Measurements from ENCODE around the gene EP400. TPM values are rescaled to one million over a fixed set of nuclear protein-coding genes. Genes with fewer than 3 reads are reported as not detected.
"Not testable (repeated sequence)": the region's sequence is repeated elsewhere in the genome, so short reads cannot be mapped to it uniquely, and the experiment has no call there.

EP400 gene
- total RNA-seq, 1 experiment from 2014 or later: 4.2 TPM

DNA sequence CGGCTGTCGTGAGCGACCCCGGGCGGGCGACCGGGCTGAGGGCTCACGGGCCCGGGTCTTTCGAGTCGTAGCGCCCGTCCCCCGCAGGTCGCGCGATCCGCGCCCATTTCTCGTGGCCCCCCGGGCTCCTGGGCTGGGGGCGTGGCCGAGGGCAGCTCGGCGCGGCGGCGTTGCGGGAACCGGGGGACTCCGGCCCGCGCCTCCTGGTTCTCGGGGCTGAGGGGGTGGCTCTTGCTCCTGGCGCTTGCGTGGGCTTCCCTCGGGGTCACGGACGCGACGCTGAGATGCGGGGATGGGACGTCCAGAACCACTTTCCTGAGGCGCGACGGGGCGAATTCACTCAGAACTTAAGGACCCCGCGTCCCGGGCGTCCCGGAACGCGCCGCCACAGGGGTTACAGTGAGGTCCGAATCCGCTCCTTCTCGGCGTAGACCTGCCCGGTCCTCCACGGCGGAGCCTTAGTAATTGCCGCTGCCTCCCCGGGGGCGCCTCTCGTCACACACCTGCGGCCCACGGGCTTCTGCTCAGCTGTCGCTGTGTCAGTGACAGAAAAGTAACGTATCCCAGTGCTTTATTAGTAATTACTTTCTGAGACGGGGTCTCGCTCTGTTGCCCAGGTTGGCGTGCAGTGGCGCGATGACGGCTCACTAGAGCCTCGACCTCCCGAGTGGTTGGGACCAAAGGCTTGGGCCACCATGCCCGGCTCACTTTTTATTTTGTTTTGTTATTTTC, 606 bp downstream of the EP400 start:
- DNase-seq (ENCODE audit: low read depth): no peak

DNA sequence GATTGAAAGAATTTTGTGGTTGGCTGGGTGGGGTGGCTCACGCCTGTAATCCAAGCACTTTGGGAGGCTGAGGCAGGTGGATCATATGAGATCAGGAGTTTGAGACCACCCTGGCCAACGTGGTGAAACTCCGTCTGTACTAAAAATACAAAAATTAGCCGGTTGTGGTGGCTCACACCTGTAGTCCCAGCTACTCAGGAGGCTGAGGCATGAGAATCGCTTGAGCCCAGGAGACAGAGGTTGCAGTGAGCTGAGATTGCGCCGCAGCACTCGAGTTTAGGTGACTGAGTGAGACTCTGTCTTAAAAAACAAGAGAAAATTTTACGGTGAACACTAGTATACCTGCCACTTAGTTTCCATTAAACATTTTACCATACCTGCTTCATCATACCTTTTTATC, 4.1 kb downstream of the EP400 start:
- DNase-seq (ENCODE audit: low read depth): not testable (repeated sequence)

DNA sequence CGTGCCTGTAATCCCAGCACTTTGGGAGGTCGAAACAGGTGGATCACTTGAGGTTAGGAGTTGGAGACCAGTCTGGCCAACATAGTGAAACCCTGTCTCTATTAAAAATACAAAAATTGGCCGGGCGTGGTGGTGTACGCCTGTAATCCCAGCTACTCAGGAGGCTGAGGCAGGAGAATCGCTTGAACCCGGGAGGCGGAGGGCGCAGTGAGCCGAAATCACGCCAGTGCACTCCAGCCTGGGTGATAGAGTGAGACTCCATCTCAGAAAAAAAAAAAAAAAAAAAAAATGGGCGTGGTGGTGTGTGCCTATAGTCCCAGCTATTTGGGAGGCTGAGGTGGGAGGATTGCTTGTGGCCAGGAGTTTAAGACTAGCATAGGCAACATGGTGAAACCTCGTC, 4.7 kb downstream of the EP400 start:
- not testable (repeated sequence) for DNase-seq (ENCODE audit: low read depth)

DNA sequence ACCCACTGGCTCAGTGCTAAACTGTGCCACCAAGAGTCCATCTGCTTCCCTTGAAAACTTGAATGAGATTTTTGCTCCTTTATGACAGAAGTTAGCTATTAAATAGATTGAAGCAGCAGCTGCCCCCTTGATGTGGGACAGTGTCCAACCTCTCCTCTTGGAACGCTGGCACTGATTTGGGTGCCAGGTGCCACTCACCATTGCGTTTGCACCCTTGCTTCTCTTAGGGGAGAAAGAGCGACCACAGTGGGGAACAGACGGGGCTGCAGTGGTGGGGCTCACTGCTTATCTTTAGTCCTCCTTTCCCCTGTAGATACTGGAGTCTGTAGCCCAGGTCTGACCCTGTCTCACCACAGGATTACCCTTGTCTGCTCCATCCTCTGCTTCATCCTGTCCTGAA, 9.4 kb downstream of the EP400 start:
- DNase-seq (ENCODE audit: low read depth): no peak

DNA sequence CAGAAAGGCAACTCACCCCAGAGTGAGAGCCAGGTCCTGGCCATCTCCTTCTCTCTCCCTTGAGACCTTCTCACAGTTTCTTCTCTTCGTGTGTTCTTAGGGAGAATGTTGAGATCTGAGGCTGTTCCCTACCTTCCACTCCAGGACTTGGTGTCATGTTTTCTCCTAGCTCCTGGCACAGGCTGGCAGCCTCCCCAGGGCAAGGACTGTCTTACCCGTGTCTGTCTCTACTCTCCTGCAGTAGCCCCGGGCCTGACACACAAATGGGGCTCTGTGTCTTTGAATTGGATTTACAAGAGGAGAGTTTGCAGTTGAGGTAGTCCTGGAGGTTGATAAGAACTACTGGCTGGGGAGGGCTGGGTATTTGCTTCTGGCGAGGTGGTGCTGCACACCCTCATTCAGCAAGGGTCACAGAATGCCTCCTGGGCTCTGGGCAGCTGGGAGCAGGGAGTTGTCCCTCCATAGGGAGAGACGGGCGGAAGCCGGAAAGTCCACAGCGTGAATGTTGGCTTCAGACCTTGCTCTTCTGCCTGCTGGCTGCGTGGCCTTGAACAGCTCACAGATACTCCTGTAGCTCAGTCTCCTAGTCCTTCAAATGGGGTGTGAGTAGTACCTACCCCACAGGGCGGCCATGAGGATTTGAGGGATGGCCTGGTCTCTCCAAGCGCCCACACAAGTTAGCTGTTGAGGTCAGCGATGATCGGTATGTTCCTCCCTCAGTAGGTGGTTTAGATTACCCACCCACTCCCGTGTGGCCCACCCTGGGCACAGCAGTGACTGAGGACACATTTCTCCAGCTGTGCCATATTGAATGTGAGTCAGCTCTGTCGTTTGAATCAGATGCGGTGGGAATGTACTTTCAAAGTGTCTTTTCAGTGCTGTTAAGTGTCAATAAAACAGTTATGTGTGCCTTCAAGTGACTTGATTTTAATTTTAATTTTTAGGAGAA, 10.2 kb downstream of the EP400 start:
- DNase-seq (ENCODE audit: low read depth): no peak

DNA sequence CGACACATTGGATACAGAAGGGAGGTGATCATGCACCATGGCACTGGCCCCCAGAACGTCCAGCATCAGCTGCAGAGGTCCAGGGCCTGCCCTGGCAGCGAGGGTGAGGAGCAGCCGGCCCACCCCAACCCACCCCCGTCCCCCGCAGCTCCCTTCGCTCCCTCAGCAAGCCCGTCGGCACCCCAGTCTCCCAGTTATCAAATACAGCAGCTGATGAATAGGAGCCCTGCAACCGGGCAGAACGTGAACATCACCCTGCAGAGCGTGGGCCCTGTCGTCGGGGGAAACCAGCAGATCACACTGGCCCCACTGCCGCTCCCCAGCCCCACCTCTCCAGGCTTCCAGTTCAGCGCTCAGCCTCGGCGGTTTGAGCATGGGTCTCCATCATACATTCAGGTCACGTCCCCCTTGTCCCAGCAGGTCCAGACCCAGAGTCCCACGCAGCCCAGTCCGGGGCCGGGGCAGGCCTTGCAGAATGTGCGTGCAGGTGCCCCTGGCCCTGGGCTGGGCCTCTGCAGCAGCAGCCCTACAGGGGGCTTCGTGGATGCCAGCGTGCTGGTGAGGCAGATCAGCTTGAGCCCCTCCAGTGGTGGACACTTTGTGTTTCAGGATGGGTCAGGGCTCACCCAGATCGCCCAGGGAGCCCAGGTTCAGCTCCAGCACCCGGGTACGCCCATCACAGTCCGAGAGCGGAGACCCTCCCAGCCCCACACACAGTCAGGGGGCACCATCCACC, 11.0 kb downstream of the EP400 start:
- not testable (repeated sequence) for DNase-seq (ENCODE audit: low read depth)

DNA sequence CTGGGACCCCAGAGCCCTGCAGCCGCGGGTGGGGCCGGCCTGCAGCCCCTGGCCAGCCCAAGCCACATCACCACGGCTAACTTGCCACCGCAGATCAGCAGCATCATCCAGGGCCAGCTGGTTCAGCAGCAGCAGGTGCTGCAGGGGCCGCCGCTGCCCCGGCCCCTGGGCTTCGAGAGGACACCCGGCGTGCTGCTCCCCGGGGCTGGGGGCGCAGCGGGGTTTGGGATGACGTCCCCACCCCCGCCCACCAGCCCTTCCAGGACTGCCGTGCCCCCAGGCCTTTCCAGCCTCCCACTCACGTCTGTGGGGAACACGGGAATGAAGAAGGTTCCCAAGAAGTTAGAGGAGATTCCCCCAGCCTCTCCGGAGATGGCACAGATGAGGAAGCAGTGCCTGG, 11.6 kb downstream of the EP400 start:
- DNase-seq (ENCODE audit: low read depth): not testable (repeated sequence)

DNA sequence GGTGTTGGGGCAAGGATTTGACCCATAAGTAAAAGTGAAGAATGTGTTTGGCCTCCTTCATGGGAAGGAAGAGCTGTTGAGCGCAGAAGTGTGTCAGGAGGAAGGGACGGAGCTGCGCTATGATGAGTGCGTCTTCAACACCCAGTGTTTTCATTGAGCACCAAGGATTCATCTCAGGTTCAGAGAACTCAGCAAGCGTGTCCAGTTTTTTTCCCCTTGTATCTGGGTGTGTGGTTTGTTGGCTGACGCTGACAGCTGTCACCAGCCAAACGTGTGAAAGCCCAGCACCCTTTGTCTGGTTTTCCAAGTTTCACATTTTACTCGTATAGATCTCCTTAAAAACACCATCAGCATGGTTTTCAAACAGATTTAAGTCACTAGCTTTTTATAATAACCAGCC, 12.3 kb downstream of the EP400 start:
- DNase-seq (ENCODE audit: low read depth): no peak

DNA sequence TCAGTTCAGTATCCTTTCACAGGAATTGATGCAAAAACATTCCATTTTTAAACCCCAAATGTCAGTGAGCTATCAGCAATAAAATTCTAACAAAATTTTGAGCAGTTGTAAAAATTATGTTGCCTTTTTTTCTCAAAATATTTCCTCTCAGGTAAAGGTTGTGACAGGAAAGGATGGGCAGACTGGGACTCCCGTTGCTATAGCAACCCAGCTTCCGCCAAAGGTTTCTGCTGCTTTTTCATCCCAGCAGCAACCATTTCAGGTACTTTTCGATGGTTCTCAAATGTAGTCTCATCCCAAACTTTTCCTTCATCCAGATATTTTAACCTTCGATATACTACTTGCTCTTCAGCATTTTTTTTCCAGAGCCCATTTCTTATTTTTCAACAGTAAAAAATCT, 13.6 kb downstream of the EP400 start:
- no peak for DNase-seq (ENCODE audit: low read depth)

DNA sequence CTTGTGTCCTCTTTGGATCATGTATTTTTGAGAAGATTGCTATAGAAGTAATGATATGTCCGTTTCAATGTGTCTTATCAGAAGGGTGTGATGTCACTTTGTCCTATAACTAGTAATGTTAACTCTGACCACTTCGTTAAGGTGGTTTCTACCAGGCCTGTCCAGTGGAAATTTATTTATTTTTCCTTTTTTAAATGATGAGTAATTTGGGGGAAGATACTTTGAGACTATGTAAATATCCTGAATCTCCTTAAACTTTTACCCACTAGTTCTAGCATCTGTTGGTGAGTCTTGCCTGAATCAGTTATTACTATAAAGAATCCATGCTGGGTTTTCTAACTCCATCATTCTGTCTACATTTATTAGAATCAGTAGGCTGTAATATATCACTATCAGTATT, 15.3 kb downstream of the EP400 start:
- DNase-seq (ENCODE audit: low read depth): no peak

DNA sequence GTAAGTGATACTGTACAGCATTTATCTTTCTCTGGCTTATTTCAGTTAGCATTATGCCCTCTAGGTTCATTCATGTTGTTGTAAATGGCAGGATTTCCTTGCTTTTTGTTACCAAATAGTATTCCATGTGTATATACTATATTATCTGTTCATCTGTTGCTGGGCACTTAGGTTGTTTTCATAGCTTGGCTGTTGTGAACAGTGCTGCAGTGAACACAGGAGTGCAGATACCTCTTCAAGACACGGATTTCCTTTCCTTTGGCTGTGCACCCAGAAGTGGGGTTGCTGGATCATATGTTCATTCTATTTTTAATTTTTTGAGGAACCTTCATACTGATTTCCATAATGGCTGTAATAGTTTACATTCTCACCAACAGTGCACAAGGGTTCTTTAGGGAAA, 21.5 kb downstream of the EP400 start:
- no peak for DNase-seq (ENCODE audit: low read depth)

DNA sequence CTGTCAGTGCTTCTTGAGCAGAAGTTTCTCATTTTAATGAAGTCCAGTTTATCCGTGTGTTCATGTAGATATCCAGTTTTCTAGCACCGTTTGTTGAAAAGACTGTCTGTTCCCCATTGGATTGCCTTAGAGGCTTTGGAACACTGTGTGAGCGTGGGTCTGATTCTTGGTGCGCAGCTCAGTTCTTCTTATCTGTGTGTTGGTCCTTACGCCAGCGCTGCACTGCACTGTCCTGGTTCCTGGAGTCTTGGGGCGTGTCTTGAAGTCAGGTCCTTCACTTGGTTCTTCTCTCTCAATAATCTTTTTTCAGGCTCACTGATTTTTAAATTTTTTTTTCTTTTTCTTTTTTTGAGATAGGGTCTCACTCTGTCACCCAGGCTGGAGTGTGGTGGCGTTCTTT, 25.5 kb downstream of the EP400 start:
- no peak for DNase-seq (ENCODE audit: low read depth)

DNA sequence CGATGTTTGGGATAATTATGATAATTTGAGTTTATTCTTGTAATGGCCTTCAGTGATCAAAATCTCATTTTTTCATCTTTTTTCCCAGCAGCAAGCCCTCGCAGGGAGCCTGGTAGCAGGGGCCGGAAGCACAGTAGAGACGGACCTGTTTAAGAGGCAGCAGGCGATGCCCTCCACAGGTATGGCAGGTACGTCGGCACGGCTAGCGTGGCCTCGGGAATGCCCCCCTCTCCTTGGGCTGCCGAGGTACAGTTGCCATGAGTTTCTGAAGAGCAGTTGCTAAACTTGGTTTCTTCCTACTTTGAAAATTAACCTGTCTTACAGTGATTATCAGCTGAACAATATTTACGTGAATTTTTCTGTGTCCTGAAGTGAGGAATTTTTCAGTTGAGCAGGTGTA, 29.9 kb downstream of the EP400 start:
- no peak for DNase-seq (ENCODE audit: low read depth)

DNA sequence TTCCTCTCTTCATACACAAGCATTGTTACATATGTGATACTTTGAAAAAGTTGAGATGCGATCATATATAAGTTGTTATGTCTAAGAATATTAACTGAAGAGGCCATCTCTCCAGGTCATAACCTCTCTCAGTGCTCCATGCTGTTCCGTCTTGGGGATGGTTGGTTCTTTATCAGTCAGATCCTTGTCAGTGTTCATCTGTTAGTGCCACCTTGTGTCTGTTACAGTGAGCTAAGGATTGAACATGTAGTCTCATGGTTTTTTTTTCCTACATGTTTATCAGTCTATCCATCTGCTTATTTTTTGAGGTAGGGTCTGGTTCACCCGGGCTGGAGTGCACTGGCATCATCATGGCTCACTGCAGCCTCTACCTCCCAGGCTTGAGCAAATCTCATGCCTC, 30.5 kb downstream of the EP400 start:
- DNase-seq (ENCODE audit: low read depth): no peak

DNA sequence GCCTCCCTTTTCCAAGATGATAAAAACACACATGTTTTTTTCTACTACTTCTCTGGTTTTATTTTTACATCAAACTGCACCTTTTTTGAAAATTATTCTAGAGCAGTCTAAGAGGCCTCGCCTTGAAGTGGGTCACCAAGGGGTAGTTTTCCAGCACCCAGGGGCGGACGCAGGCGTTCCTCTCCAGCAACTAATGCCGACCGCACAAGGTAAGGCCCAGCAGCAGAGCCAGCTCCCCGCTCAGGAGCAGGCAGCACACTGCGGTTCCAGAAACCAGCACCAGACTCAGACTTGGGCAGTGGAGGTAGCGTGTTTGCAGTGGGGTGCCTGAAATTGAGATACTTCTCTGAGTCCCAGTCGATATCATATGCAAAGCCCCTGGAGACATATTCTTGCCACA, 31.6 kb downstream of the EP400 start:
- DNase-seq (ENCODE audit: low read depth): no peak

DNA sequence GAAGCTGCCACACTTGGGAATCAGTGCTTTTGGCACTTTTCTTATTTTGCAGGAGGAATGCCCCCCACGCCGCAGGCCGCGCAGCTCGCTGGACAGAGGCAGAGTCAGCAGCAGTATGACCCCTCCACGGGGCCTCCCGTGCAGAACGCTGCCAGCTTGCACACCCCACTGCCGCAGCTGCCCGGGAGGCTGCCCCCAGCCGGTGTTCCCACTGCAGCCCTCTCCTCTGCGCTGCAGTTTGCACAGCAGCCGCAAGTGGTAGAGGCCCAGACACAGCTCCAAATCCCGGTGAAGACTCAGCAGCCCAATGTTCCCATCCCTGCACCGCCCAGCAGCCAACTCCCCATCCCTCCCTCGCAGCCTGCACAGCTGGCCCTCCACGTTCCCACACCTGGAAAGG, 32.3 kb downstream of the EP400 start:
- DNase-seq (ENCODE audit: low read depth): no peak

DNA sequence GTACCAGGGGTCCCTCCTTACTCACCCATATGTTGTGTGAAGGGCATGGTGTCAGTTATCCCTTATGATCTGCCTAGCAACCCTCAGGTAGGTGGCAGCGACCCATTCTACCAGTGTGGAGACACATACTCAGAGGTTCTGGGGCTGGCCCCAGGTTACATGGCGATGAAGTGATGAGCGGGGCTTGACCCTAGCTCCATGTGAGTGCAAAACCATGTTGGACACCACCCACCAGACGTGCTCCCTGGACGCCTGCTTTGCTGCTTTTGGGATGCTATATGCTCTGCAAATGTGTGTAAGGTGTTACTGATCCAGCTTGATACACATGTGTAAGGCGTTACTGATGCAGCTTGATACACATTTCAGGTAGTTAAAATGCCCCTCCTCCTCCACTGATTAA, 33.3 kb downstream of the EP400 start:
- no peak for DNase-seq (ENCODE audit: low read depth)

DNA sequence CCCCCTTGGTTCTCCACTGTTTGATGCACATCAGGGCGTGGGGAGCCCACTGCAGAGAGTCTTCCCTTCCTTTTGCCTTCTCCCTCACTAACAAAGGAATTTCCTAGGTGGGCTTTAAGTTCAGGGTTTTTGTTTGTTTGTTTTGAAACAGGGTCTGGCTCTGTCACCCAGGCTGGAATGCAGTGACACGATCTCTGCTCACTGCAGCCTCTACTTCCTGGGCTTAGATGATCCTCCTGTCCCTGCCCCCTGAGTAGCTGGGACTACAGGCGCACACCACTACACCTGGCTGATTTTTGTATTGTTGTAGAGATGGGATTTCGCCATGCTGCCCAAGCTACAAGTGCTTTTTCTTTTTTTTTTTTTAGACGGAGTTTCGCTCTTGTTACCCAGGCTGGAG, 33.8 kb downstream of the EP400 start:
- no peak for DNase-seq (ENCODE audit: low read depth)

DNA sequence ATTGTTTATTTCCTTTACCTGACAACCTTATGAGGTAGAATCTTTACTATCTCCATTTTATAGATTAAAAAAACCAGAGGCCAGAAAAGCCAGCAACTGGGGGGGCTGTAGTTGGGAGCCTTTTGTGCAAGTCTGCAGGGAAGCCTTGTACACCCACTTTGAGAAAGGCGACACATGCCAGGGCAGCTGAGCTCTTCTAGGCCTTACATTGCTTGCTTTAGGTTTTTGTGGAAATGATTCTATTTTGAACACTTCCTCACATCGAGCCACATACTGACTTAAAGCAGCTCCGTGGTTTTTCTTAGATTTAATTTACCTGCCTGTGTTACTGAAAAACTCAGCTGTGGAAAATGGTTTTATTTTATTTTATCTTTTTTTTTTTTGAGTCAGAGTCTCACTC, 34.6 kb downstream of the EP400 start:
- DNase-seq (ENCODE audit: low read depth): no peak

DNA sequence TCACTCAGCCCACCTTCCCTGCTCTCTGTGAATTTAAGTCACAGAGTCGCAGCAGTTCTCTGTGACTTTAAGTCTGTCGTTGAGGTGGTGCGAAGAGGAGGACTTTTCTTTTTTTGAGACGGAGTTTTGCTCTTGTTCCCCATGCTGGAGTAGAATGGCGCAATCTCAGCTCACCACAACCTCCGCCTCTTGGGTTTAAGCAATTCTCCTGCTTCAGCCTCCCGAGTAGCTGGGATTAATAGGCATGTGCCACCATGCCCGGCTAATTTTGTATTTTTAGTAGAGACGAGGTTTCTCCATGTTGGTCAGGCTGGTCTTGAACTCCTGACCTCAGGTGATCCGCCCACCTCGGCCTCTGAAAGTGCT, 35.8 kb downstream of the EP400 start:
- DNase-seq (ENCODE audit: low read depth): not testable (repeated sequence)

DNA sequence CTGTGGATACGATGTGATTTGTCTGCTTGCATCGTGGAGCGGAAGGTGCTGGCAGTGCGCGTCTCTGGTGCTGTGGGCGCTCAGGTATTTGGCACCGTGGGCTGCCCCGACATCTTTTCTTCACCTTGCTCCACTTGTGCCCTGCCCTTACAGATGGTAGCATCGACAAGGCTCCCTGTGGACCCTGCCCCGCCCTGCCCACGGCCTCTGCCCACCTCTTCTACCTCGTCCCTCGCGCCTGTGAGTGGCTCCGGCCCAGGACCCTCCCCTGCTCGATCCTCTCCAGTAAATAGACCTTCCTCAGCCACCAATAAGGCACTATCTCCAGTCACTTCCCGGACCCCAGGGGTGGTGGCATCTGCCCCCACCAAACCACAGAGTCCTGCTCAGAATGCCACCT, 36.6 kb downstream of the EP400 start:
- DNase-seq (ENCODE audit: low read depth): no peak

DNA sequence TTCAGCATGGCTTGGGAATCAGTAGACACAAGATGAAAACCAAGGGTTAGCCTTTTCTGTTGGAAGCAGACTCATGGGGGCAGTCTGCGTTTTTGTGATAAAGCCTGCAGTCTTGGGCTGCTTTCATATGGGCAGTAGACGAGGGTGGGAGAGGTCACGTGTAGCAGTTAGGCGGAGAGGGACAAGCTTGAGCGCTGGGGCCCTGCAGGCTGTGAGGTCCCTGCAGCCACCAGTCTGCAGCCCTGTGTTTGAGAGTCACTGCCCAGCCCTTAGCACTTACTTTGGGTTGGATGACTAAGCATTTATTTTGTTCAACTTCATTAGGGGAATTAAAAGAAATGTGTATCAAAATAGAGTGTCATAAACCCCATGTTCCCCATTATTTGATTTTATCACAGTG, 37.2 kb downstream of the EP400 start:
- no peak for DNase-seq (ENCODE audit: low read depth)

DNA sequence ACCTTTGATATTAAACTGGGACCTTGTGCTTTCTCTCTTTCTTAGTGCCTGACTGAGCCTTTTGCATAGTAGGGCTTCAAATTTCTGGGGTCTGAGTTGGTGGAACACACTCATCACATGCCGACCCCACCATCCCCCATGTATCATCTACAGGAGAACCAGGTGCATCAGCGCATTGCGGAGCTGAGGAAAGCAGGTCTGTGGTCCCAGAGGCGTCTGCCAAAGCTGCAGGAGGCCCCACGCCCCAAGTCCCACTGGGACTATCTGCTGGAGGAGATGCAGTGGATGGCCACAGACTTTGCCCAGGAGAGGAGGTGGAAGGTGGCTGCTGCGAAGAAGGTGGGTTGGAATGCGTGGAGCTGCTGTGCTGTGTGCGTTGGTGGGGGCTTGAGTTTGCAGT, 37.8 kb downstream of the EP400 start:
- DNase-seq (ENCODE audit: low read depth): no peak
